Activated naive CD8-positive, alpha-beta T cell (primary cell): ENCODE results near the gene NCR3LG1.

Source experiments
- H3K27ac Mint-ChIP-seq: one replicate; pipeline ENCODE4 v1.8.0; 2021; ENCODE audit warnings: mixed read lengths
- H3K27me3 Mint-ChIP-seq: one replicate; pipeline ENCODE4 v1.8.0; 2021; ENCODE audit warnings: mixed read lengths
- H3K36me3 Mint-ChIP-seq: one replicate; pipeline ENCODE4 v1.8.0; 2021; ENCODE audit warnings: mixed read lengths
- H3K4me1 Mint-ChIP-seq: one replicate; pipeline ENCODE4 v1.8.0; 2021; ENCODE audit warnings: low read depth, mixed read lengths
- H3K4me3 Mint-ChIP-seq: one replicate; pipeline ENCODE4 v1.8.0; 2021; ENCODE audit warnings: mild to moderate bottlenecking, mixed read lengths
- H3K9me3 Mint-ChIP-seq: one replicate; pipeline ENCODE4 v1.8.0; 2021; ENCODE audit warnings: low read depth, mixed read lengths

NCR3LG1 gene, protein sequence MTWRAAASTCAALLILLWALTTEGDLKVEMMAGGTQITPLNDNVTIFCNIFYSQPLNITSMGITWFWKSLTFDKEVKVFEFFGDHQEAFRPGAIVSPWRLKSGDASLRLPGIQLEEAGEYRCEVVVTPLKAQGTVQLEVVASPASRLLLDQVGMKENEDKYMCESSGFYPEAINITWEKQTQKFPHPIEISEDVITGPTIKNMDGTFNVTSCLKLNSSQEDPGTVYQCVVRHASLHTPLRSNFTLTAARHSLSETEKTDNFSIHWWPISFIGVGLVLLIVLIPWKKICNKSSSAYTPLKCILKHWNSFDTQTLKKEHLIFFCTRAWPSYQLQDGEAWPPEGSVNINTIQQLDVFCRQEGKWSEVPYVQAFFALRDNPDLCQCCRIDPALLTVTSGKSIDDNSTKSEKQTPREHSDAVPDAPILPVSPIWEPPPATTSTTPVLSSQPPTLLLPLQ

DNA sequence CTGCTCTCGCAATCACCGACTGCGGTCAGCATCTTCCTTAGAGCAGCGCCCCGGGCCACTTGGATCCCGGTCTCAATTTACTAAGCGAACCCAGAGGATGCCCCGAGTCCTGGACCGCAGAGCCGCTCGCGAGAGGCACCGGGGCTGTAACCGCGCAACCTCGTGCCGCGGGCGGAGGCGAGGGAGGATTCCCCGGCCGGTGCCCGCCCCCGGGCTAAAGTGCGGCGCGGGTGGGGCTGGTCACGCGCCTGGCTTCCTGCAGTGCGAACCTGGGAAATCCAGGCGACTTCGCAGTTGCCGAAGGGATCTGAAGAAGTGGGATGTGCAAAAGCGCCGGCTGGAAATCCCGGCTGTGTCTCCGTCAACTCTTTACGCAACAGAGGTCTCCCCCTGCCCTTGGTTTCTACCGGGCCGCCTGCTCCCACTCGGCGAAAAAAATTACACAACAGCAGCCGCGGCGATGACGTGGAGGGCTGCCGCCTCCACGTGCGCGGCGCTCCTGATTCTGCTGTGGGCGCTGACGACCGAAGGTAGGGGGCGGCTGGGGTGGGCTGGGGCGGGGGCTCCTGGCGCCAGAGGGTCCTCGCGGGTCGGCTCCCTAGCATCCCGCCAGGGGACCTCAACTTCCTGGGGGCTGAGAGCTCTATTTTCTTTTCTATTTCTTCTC, at the start of gene NCR3LG1:
Gene NCR3LG1, plus strand, starts transcription at position 291 of the 667 bp plus-strand sequence. Its CDS starts 170 bp downstream, at position 461.
- no peaks in the 10 kb centered on the region for H3K9me3 Mint-ChIP-seq
- H3K27ac Mint-ChIP-seq: peak within 1 kb of the TSS; percentile 87
- peak within 1 kb of the TSS; percentile 94 for H3K4me3 Mint-ChIP-seq
- peaks cover 2% of the 10 kb centered on the region for H3K36me3 Mint-ChIP-seq
- H3K27me3 Mint-ChIP-seq: no peaks in the 10 kb centered on the region
- H3K4me1 Mint-ChIP-seq: peaks cover 33% of the 10 kb centered on the region

DNA sequence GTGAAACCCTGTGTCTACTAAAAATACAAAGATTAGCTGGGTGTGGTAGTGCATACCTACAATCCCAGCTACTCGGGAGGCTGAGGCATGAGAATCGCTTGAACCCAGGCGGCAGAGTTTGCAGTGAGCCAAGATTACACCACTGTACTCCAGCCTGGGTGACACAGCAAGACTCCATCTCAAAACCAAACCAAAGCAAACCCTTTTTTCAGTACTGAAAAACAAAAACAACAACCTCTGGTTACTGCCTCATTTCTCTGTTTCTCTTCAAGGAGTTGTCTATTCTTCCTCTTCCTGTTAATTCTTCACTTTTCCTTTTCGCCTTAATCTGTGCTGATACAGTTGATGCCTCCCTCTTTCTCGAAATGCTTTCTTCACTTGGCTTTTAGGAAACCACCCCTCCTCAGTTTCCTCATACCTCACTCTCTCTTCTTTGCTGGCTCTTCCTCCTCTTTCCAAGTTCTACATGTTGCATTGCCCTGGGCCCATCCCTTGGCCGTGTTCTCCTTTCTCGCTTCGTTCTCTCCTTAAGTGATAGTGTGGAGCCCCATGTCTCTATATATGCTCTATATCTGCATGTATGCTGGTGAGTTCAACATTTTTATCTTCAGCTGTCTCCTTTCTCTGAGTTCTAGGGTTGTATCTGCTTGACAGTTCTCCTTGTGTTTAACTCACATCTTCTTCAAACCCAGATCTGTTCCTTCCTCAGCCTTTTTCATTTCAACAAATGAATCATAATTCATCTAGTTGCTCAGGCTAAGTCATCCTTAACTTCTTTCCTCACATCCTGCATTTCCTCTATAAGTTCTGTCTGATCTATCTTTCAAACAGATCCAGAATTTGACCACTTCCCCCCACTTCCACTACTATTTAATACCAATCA, 38.0 kb upstream of the NCR3LG1 start:
- no peak overlapping the region for H3K4me3 Mint-ChIP-seq

DNA sequence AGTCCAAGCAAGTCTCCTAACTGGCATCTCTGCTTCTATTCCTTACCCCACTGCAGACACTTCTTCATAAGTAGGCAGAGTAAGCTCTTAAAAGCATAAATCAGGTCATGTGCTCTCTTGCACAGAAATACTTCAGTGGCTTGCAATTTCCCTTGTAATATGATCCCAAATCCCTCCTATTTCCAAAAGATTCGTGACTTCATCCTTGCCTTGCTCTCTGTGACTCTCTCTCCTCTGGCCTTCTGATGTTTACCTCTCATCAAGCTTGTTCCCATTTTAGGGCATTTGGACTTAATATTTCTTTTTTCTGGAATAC, 37.4 kb upstream of the NCR3LG1 start:
- H3K4me3 Mint-ChIP-seq: no peak overlapping the region
- no peak overlapping the region for H3K27ac Mint-ChIP-seq
- peaks cover 15% of the 10 kb centered on the region for H3K36me3 Mint-ChIP-seq
- no peaks in the 10 kb centered on the region for H3K4me1 Mint-ChIP-seq
- no peaks in the 10 kb centered on the region for H3K9me3 Mint-ChIP-seq
- no peaks in the 10 kb centered on the region for H3K27me3 Mint-ChIP-seq

More for the DNA sequence above, 38.0 kb upstream of the NCR3LG1 start:
- peaks cover 12% of the 10 kb centered on the region for H3K36me3 Mint-ChIP-seq
- H3K27me3 Mint-ChIP-seq: no peaks in the 10 kb centered on the region
- H3K27ac Mint-ChIP-seq: no peak overlapping the region
- no peaks in the 10 kb centered on the region for H3K4me1 Mint-ChIP-seq
- H3K9me3 Mint-ChIP-seq: no peaks in the 10 kb centered on the region

DNA sequence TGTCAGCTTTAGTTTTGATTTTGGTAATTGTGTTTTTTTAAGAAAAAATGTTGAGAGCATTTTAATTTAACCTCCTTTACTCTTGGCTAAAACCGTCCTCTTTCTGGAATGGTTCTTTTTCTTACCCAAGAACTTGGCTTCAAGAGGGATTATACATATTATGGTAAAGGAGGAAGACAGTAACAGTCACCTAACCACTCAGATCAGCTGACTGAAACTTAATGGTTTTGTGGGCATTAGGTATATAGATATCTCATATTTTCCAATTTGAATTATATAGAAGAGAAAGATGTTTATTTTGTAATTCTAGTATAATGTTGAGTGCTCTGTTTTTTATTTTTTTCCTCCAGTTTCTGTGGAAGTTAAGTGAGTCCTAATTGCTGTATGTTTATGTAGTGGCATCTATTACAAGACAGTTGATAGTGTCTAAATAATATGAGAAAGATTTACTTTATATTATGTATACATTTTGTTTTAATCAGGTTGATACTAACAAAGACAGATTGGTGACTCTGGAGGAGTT, 36.6 kb upstream of the NCR3LG1 start:
- H3K4me1 Mint-ChIP-seq: no peaks in the 10 kb centered on the region
- H3K27ac Mint-ChIP-seq: no peak overlapping the region
- H3K4me3 Mint-ChIP-seq: no peak overlapping the region
- peaks cover 19% of the 10 kb centered on the region for H3K36me3 Mint-ChIP-seq
- H3K9me3 Mint-ChIP-seq: peaks cover 3% of the 10 kb centered on the region
- no peaks in the 10 kb centered on the region for H3K27me3 Mint-ChIP-seq

DNA sequence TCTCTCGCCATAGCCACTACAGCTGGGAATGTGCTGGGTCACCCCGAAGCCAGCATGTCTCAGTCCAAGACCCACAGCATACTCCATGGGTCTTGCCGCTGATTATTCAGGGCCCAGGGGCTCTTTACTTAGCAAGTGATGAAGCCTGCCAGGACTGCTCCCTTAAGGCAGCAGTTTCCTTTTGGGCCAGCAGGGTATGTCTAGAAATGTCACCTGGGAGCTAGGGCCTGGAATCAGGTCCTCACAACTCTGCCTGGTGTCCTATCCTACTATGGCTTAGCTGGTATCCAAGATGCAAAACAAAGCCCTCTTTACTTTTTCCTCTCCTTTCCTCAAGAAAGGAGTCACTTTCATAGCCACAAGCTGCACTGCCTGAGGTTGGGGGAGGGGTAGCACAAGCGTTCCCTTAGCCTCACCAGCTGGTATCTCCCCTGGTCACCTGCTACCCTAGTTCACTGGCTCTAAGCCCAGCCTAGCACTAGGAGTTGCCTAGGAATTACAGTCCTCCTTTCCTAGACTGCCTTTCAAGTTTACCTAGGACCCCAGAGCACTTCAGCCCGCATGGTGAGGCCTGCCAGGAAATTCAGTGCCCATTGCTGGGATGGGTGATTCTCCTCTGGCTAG, 22.6 kb upstream of the NCR3LG1 start:
- Mint-ChIP-seq H3K9me3 (no peaks in the 10 kb centered on the region), H3K27ac (no peak overlapping the region), H3K4me1 (peaks cover 23% of the 10 kb centered on the region), H3K27me3 (no peaks in the 10 kb centered on the region), H3K36me3 (peaks cover 20% of the 10 kb centered on the region), H3K4me3 (no peak overlapping the region)

DNA sequence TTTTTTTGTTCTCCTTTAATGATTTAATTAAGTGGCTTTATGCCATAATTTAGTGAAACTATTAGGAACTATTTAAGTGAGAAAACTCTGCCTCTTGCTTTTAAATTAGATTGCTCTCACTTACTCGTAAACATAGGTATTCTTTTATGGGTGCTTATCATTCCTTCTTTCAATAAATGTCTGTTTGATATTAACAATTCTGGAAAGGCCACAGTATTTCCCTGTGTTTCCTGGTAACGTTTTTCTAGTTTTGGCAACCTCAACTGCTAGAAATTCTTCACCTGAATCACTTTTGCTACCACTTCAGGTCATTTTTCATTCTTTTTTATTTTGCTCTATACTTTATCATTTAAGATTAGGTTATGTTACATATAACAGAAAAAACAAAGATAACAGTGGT, 19.9 kb upstream of the NCR3LG1 start:
- no peak overlapping the region for H3K27ac Mint-ChIP-seq
- H3K27me3 Mint-ChIP-seq: no peaks in the 10 kb centered on the region
- peaks cover 14% of the 10 kb centered on the region for H3K36me3 Mint-ChIP-seq
- H3K9me3 Mint-ChIP-seq: no peaks in the 10 kb centered on the region
- H3K4me1 Mint-ChIP-seq: peaks cover 17% of the 10 kb centered on the region
- no peak overlapping the region for H3K4me3 Mint-ChIP-seq

DNA sequence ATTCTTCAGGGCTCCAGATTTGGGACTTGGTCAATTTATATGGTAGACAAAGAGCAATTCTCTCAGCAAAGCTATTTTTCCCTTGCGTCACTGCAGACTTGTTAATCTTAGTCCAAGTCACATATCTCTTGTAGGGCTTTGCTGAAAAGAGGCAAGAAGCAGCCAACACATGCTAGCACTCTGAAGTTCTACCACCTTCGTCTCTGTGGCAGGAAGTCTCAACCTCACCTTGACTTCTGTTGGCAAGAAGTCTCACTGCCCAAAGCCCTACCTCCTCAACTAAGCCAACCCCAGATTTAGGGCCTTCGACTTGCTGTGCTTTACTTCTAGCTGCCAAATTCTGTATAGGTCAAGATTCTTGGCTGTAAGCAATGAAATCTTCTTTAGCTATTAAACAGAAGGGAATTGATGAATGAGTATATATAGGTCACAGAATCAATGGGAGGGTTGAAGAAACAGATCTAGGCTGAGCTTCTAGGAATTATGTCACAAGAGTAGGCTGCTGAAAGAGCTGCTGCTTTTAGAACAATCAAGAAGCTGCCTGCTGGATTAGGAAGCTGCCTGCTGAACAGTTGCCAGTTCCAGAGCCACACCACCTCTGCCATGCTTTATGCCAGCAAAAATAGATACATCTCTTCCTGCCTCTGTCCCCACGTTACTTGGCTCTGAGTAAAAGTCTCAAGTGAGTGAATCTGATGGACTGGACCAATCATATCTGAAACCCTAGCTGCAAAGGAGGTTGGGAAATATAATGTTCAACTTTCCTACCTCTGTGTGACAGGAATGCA, 17.6 kb upstream of the NCR3LG1 start:
- H3K27ac Mint-ChIP-seq: peak overlapping the region; percentile 73
- H3K4me3 Mint-ChIP-seq: no peak overlapping the region
- H3K9me3 Mint-ChIP-seq: no peaks in the 10 kb centered on the region
- peaks cover 17% of the 10 kb centered on the region for H3K4me1 Mint-ChIP-seq
- H3K27me3 Mint-ChIP-seq: no peaks in the 10 kb centered on the region
- peaks cover 8% of the 10 kb centered on the region for H3K36me3 Mint-ChIP-seq

DNA sequence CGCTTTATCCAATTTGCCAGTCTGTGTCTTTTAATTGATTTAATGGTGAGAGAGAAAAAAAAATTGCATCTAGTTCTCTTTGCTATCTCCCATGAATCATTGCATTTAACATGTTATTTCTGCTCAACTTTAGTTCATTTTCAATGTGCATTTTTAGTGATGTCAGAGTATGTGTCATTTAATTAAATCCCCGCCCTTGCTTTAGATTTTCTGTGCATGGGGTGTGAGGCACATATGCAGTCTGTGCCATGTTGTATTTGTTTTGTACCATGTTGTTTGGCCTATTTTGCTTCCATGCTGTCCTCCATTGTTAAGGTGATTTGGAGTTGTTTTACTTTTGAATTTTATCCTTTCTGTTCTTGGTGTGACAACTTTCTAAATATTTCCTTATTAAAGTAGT, 8.3 kb upstream of the NCR3LG1 start:
- Mint-ChIP-seq H3K27me3 (no peaks in the 10 kb centered on the region), H3K36me3 (peaks cover 2% of the 10 kb centered on the region), H3K27ac (no peak overlapping the region), H3K9me3 (no peaks in the 10 kb centered on the region), H3K4me3 (no peak overlapping the region), H3K4me1 (peaks cover 15% of the 10 kb centered on the region)

DNA sequence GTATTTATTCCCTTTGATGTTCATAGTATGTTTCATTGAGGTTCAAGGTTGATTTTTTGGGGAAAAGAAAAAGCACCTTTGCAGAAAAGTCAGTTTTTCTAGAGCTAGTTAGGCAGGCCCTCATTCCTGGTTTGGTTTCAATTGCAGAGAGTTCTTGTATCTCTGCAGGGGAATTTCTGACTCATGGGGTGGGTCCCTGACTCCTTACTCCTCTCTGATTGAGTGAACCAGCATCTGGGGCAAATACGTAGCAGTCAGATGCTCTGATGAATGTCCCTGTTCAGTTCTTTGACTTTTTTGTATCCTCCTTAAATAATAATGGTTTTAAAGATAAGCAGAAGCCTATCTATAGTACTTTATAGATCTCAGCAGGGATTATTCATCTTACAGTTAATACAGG, 7.7 kb upstream of the NCR3LG1 start:
- no peaks in the 10 kb centered on the region for H3K9me3 Mint-ChIP-seq
- no peak overlapping the region for H3K4me3 Mint-ChIP-seq
- H3K36me3 Mint-ChIP-seq: peaks cover 2% of the 10 kb centered on the region
- H3K4me1 Mint-ChIP-seq: peaks cover 15% of the 10 kb centered on the region
- no peaks in the 10 kb centered on the region for H3K27me3 Mint-ChIP-seq
- H3K27ac Mint-ChIP-seq: peak overlapping the region; percentile 56

DNA sequence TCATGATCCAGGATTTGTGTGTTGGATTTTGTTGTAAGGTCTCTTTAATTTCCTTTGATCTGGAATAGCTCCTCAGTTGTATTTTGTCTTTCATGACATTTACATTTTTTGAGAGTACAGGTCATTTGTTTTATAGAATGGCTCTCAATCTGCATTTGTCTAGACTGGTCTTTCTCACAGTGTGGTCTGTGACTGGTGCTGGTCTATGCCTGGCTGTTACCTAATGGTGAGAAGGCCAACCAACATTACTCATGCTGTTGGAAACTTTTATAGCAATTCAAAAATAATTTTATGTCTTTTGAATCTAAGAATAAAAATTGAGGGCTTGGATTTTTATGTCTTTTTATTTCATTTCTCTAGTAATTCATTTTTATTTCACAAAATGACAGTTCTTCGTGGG, 3.9 kb upstream of the NCR3LG1 start:
- peaks cover 30% of the 10 kb centered on the region for H3K4me1 Mint-ChIP-seq
- H3K36me3 Mint-ChIP-seq: no peaks in the 10 kb centered on the region
- H3K27ac Mint-ChIP-seq: no peak overlapping the region
- no peak overlapping the region for H3K4me3 Mint-ChIP-seq
- H3K27me3 Mint-ChIP-seq: no peaks in the 10 kb centered on the region
- H3K9me3 Mint-ChIP-seq: no peaks in the 10 kb centered on the region

DNA sequence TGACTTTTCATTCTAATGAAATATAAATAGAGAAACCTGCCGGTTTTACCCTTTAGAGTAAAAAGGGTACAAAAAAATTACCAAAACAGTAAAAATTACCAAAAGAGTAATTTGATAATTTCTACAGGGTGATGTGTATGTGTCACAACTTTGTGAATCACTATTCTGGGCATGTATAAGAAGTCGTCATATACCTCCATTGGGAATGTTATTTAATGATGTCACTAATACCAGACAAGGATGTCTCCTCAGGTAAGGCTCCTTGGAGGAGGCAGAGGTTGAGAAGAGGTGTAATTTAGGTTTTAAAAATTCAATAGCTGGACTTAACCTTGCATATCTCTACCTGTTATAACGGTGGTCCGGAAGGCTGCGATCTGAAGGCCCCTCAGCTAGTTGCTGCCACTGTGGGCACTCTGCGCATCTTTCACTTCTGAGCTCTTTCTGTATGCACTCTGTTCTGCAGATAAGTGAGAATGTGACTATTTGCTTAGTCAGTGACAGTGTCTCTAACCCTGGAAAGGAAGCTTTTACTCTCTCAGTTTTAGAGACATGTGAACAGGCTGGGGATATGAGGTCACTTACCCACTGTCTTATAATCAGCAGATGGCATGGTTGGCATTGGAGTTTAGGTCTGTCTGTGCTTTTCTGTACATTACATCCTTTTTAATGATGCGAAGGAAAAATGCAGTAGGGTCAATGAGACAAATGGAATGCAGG, 987 bp upstream of the NCR3LG1 start:
- Mint-ChIP-seq H3K4me1 (peaks cover 33% of the 10 kb centered on the region), H3K36me3 (no peaks in the 10 kb centered on the region), H3K27me3 (no peaks in the 10 kb centered on the region), H3K9me3 (no peaks in the 10 kb centered on the region), H3K4me3 (peak overlapping the region; percentile 94), H3K27ac (peak overlapping the region; percentile 64)

DNA sequence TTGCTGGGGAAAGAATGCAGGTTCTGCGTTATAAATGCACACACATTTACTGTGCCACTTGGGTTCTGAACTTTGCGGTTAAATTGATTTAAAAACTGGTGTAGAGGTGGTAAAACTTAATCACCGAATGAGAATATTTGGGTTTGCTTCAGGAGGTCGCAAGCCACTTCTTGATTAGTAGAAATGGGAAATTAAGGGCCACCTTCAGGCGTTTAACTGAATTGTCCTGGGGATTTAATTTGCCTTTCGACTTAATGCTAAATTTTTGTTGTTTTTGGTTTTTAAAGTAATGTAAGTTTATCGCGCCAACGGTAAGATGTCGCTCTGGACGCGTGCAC, 459 bp upstream of the NCR3LG1 start:
- no peaks in the 10 kb centered on the region for H3K9me3 Mint-ChIP-seq
- H3K36me3 Mint-ChIP-seq: no peaks in the 10 kb centered on the region
- H3K4me1 Mint-ChIP-seq: peaks cover 33% of the 10 kb centered on the region
- H3K4me3 Mint-ChIP-seq: peak overlapping the region; percentile 94
- H3K27ac Mint-ChIP-seq: peak overlapping the region; percentile 64
- no peaks in the 10 kb centered on the region for H3K27me3 Mint-ChIP-seq

DNA sequence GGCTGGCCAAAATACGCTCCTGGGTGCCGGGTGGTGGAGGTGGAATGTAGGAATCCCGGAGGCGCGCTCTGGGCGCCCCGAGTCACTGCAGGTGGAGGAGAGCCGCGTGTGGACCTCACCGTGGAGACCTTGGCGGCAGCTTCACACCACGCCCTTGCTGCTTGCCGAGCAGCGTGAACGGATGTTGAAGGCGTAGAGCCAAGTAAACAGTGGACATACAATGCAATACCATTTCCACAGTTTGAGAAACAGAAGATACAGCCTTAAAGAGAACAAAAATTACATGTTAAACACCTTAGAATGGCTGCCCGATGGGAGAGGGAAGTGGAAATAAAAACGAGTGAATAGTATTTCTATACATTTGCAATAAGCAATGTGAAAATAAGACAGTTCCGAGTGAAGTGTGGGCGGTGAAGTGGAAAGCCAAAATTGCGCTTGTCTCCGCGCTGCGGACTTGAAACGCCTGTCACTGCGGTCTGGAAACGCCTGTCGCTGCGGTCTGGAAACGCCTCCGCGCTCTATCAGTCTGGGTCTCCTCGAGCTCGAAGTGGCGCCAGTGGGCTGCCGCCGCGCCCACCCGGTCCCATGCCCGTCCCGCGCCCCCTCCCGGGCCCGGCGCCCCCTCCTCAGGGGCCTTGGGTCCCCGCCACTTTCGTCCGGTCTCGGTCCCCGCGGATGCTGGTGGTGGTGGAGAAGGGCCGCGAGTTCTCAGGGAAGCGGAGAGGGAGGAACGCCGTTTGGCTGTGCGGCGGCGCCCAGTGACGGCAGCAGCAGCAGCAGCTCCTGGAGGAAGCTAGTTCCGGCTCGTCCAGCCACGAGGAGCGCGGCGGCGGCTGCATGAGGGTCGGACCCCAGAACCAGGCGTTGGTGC, 1.6 kb downstream of the NCR3LG1 start:
- Mint-ChIP-seq H3K4me1 (peaks cover 35% of the 10 kb centered on the region), H3K9me3 (no peaks in the 10 kb centered on the region), H3K36me3 (peaks cover 5% of the 10 kb centered on the region), H3K4me3 (peak overlapping the region; percentile 94), H3K27ac (peak overlapping the region; percentile 87), H3K27me3 (no peaks in the 10 kb centered on the region)
